ENCODE measurements around the gene SCN5A.
A peak's percentile ranks its signal among the peaks of the same experiment; 100 is the strongest.

SCN5A gene

DNA sequence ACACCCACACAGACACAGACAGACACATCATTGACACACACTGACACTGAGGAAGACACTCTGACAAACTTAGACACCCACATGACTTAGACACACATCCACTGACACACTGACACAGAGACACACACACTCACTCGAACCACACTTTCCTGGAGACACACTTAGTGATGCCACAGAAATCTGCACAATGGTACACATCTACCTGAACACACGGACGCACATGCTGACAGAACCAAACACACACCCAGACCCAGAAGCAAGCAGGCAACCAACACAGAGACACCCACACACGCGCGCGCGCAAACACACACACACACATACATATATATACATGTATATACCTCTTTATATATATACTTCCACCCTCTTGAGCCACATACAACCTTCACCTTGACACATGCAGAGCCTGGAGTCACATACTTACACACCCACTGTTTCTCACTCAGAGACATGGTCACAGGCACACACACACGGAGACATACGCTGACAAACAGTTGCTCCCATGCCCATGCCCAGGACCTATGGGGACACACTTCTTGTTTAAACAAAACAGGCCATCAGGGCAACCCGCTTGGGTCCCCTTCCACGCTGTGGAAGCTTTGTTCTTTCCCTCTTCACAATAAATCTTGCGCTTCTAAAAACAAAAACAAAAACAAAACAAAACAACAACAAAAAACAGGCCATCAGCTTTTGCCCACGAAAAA, 913 bp upstream of the SCN5A start:
- H3K4me1 Mint-ChIP-seq: peaks cover 6% of the 10 kb centered on the region

DNA sequence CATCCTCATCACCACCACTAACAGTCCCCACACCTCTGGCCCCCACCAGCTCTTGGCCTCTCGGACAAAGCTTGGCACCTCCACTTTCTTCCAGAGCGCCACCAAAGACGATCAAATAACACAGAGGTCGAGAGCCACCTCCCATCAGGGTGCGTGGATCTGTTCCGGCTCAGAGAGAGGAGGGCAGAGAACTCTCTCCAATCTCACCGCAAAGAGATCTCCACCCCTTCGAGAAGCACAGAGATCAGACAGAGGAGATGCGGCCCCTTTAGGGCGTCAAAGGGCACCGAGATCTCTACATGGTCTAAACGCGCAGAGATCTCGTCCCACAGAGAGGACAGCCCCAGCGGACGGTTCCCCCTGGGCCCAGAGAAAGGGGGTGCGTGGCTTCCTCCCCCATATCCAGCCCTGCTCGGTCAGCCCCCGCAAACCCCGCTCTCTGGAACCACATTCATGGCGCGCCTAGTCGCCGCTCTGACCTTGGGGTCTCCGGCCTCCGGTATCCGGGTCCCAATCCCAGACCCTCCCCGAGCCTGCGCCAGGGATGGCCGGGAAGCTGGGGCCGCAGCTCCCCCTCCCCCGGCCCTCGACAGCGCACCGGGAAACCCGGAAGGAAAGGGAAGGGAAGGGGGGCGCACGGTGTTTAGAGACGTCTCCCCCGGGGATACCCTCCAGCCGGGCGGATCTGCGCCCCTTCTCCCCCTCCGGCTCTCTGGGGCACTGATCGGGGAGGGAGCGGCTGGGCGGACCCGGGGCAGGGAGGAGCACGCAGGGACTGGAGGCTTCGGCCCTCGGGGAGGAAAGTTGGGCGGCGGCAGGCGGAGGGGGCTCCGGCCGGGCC, 608 bp downstream of the SCN5A start:
- no peak overlapping the region for H3K27ac Mint-ChIP-seq
- H3K9me3 Mint-ChIP-seq: no peaks in the 10 kb centered on the region
- H3K27me3 Mint-ChIP-seq (ENCODE audit: low read depth, poor library complexity): peaks cover 12% of the 10 kb centered on the region
- TF ChIP-seq CTCF (IDR thresholded peaks at IDR 0.05): no peak
- DNase-seq: no peak
- H3K4me3 Mint-ChIP-seq: peak overlapping the region; percentile 86
- H3K36me3 Mint-ChIP-seq (ENCODE audit: low read depth): no peaks in the 10 kb centered on the region
- H3K4me1 Mint-ChIP-seq: peaks cover 5% of the 10 kb centered on the region

More for the DNA sequence above, 913 bp upstream of the SCN5A start:
- peaks cover 16% of the 10 kb centered on the region for H3K27me3 Mint-ChIP-seq (ENCODE audit: low read depth, poor library complexity)
- no peaks in the 10 kb centered on the region for H3K9me3 Mint-ChIP-seq
- H3K36me3 Mint-ChIP-seq (ENCODE audit: low read depth): no peaks in the 10 kb centered on the region
- no peak for TF ChIP-seq CTCF (IDR thresholded peaks at IDR 0.05)
- no peak overlapping the region for H3K27ac Mint-ChIP-seq
- H3K4me3 Mint-ChIP-seq: no peak overlapping the region
- no peak for DNase-seq

DNA sequence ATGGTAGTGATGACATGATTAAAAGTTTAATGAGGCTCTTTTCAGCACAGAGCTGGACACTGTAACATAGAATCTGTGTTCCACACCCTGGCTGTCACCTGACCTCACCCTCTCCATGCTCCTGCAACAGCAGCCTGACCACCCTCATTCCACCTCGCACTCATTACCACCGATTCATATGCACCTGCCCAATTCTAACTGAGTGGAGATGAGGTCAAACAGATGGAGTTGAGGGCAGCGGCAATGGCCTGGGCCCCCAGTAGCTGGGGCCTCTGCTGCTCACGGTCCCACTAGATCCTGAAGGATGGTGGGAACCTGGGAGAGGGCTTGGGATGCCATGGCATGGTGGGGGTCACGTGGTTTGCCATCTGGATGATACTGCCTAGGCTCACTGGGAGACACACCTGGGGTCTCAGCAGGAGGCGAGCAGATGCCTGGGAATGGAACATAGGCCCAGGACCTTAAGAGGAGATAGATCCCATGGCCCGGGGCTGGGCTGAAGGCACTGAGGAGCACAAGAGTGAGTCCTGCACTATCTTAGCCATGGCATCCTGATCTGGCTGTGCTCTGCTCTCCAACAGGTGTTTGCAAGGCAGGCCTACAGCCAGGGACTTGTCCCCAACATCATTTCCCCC, 1.3 kb downstream of the SCN5A start:
- H3K36me3 Mint-ChIP-seq (ENCODE audit: low read depth): no peaks in the 10 kb centered on the region
- no peaks in the 10 kb centered on the region for H3K9me3 Mint-ChIP-seq
- peaks cover 11% of the 10 kb centered on the region for H3K27me3 Mint-ChIP-seq (ENCODE audit: low read depth, poor library complexity)
- no peak for TF ChIP-seq CTCF (IDR thresholded peaks at IDR 0.05)
- H3K27ac Mint-ChIP-seq: no peak overlapping the region
- no peak for DNase-seq
- peaks cover 5% of the 10 kb centered on the region for H3K4me1 Mint-ChIP-seq
- H3K4me3 Mint-ChIP-seq: peak overlapping the region; percentile 86

DNA sequence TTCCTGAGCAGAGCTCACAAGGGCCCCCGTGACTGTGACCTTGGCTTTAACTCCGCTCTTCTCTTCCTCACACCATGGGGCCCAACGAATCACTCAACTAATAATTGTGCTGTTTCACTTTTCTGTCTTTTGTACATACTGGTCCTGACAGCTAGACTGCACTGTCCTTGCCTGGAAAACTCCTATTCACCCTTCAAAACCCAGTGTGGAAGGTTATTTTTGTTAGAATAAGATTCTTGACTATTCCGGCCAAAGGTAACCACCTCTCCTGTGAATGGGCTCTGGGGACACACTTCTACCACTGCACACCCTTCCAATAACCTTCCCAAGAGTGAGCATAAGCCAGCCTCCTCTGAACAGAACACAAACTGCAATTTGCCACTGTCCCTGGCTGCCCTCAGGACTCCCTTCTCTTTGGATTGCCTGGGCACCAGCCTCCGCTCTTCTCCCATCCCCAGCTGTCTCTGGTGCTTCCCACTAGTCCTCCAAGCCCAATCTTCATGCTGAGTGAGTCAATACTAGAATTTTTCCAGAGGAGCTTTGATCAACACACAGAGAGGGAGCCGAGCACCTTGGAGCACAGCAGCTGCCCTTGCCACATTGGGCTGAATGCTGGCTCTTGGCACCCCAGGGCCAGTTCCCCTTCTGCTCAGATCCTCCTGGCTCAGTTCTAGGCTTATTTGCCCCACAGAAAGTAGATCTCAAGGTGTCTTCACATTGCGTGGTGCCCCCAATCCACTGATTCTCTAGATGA, 2.1 kb downstream of the SCN5A start:
- Mint-ChIP-seq H3K9me3 (no peaks in the 10 kb centered on the region), H3K4me3 (no peak overlapping the region), H3K27me3 (ENCODE audit: low read depth, poor library complexity) (peaks cover 11% of the 10 kb centered on the region), H3K27ac (no peak overlapping the region), H3K36me3 (ENCODE audit: low read depth) (no peaks in the 10 kb centered on the region), H3K4me1 (peaks cover 5% of the 10 kb centered on the region)
- no peak for DNase-seq
- TF ChIP-seq CTCF (IDR thresholded peaks at IDR 0.05): no peak

DNA sequence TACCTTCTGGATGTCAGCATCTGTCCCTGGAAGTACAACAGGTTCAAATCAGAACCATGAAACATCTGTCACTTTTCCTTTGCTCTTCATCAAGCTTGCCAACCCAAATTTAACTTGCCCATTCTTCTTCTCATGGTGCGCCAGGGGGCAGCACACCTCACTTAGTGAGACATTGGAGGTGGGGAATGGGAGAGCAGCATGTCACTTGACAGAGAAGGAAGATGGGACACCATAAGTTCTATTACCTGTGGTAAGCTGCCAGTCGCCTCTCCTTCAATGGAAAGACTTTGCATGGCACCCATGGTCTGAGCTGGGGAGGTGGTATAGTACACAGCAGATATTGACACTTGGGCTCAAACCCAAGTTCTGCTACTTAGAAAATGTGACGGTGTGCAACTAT, 2.9 kb downstream of the SCN5A start:
- Mint-ChIP-seq H3K27me3 (ENCODE audit: low read depth, poor library complexity) (peaks cover 15% of the 10 kb centered on the region), H3K4me3 (no peak overlapping the region), H3K36me3 (ENCODE audit: low read depth) (no peaks in the 10 kb centered on the region), H3K9me3 (no peaks in the 10 kb centered on the region), H3K27ac (no peak overlapping the region), H3K4me1 (peaks cover 5% of the 10 kb centered on the region)
- DNase-seq: no peak
- TF ChIP-seq CTCF (IDR thresholded peaks at IDR 0.05): peak; percentile 55
